Effector memory CD8-positive, alpha-beta T cell (primary cell): Measurements from ENCODE around the gene ANO4.

Experiments used
- ATAC-seq: fragments of 150-1000 bp; cut with Tn5 transposase; replicated peaks from 2 replicates; pipeline ENCODE4 v1.10.0; 2021; ENCODE audit warnings: mild to moderate bottlenecking, moderate library complexity
- DNase-seq, 3 experiments: peaks; one replicate each; pipeline ENCODE4 v3.0.0; 2021
- H3K27ac Mint-ChIP-seq, 2 donors: one replicate each; pipeline ENCODE4 v1.8.0; 2022; ENCODE audit warnings: mild to moderate bottlenecking in 2 of 2, mixed read lengths in 2 of 2, moderate library complexity in 2 of 2
- H3K27me3 Mint-ChIP-seq, 2 donors: one replicate each; pipeline ENCODE4 v1.8.0; 2022; ENCODE audit warnings: mixed read lengths in 2 of 2
- H3K36me3 Mint-ChIP-seq: one replicate; pipeline ENCODE4 v1.8.0; 2022; ENCODE audit warnings: mild to moderate bottlenecking, moderate library complexity, mixed read lengths; ENCODE audit not compliant: insufficient read depth
- H3K4me1 Mint-ChIP-seq, 2 donors: one replicate each; pipeline ENCODE4 v1.8.0; 2022; ENCODE audit warnings: low read depth in 2 of 2, mixed read lengths in 2 of 2
- H3K4me3 Mint-ChIP-seq, 2 donors: one replicate each; pipeline ENCODE4 v1.8.0; 2022; ENCODE audit warnings: mild to moderate bottlenecking in 2 of 2, mixed read lengths in 2 of 2, moderate library complexity in 2 of 2
- H3K9me3 Mint-ChIP-seq, 2 donors: one replicate each; pipeline ENCODE4 v1.8.0; 2022; ENCODE audit warnings: mixed read lengths in 2 of 2

ANO4 gene

DNA sequence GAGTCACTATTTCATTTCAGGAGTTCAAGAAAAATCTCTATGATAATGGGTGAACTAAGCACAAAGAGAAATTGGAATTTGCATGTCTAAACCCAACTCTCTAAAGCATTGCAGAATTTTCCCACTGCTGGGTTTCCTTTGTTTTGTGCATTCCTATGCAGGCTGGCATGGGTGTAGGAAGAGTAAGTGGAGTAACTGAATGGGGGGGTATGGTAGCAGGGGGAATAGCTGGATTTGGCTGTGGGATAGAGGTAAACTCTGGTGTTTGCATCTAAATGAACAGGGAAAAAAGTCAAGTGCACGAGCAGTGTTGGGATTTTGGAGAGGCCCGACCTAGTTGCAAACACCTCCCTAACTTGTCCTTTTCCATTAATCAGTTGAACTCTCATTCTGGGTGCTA, 159.1 kb downstream of the ANO4 start:
- peaks cover 0 to 3% of the 10 kb centered on the region in 2 donors for H3K9me3 Mint-ChIP-seq

DNA sequence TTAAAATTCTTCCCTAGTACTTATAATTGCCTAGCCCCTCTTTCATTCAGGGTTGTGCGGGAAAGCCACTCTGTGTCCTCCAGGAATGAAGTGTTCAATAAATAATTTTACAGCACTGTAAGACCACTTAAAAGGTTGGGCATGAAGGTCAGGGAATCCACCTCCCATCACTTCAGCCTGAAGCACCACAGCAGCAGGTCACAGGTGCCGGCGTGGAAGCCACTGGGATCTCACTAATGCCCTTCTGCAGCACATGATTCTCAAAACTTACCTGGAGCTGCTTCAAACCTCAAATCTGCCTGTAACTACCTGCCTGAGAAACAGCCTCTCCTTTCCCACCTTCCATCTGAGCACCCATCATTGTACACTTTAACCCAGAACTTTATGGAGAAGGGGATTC, 159.5 kb downstream of the ANO4 start:
- ATAC-seq (no peak), DNase-seq (no peak)
- H3K9me3 Mint-ChIP-seq = peaks cover 0 to 4% of the 10 kb centered on the region in 2 donors
- no peaks in the 10 kb centered on the region for H3K4me1 Mint-ChIP-seq
- no peaks in the 10 kb centered on the region for H3K27me3 Mint-ChIP-seq
- no peak overlapping the region for H3K27ac Mint-ChIP-seq
- no peaks in the 10 kb centered on the region for H3K36me3 Mint-ChIP-seq
- no peak overlapping the region for H3K4me3 Mint-ChIP-seq

More for the DNA sequence above, 159.1 kb downstream of the ANO4 start:
- ATAC-seq = no peak
- Mint-ChIP-seq H3K4me3 (no peak overlapping the region), H3K36me3 (no peaks in the 10 kb centered on the region), H3K4me1 (no peaks in the 10 kb centered on the region), H3K27ac (no peak overlapping the region), H3K27me3 (no peaks in the 10 kb centered on the region)
- no peak for DNase-seq

DNA sequence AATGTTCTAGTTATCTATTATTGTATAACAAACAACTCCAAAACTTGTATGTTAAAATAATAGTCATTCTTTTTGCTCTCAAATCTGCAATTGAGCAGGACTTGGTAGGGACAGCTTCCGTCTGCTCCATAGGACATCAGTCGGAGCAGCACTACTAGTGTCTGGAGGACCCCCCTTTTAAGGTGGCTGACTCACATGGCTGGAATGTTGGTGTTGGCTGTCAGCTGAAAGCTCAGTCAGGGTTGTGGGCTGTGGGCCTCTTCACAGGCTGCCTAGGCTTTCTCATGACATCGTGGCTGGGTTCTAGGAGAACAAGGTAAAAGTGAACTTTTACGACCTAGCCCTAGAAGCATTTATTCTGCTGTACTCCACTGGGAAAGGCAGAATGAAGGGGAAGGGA, 160.6 kb downstream of the ANO4 start:
- Mint-ChIP-seq H3K4me3 (no peak overlapping the region), H3K36me3 (no peaks in the 10 kb centered on the region), H3K9me3 (peaks cover 0 to 5% of the 10 kb centered on the region in 2 donors), H3K4me1 (no peaks in the 10 kb centered on the region), H3K27ac (no peak overlapping the region), H3K27me3 (no peaks in the 10 kb centered on the region)
- DNase-seq (no peak), ATAC-seq (no peak)

DNA sequence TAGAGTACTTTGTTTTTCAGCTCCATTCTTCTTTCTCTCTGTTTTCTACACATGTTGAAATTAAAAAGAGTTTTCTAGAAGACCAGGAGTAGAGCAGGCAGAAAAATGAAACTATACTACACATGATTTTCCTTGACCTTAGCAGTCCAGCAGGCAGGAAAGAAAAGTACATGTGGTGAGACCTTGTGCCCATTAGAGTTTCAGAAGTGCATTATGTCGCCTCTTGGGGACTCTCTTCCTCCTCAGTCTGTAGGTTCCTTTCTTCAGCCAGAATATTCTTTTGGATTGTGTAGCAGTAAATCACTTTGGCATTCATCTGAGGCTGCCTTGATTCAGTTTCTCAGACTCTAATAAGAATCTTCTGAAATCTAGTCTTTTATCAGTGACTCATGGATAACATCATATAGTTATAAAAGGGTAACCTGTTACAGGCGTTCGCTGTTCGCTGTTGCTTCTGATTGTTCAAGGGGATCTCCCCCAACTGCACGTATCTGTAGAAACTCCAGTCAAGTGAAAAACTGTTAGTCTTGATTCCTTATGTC, 161.8 kb downstream of the ANO4 start:
- Mint-ChIP-seq H3K27ac (no peak overlapping the region), H3K4me1 (no peaks in the 10 kb centered on the region), H3K36me3 (no peaks in the 10 kb centered on the region), H3K9me3 (peaks cover 0 to 5% of the 10 kb centered on the region in 2 donors), H3K27me3 (no peaks in the 10 kb centered on the region), H3K4me3 (no peak overlapping the region)
- ATAC-seq (no peak), DNase-seq (no peak)

DNA sequence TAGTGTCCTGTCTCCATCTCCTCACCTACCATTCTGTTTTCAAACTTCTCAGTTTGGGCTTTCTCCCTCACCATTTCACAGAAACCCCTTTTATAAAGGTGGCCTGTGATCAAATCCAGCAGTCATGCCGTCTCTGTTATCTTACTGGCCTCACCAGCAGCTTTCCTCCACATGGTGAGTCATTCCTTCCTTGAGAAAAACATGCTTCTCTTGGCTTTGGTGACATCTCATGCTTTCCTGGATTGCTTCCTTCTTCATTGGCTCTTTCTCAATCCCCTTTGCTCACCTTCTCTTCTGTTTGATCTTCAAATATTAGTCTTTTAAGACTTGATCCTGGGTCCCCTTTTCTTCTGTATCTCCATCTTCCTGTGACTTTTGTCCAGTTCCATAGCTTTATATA, 164.9 kb downstream of the ANO4 start:
- no peak overlapping the region for H3K27ac Mint-ChIP-seq
- DNase-seq = no peak
- H3K9me3 Mint-ChIP-seq = peaks cover 0 to 3% of the 10 kb centered on the region in 2 donors
- no peak for ATAC-seq
- H3K27me3 Mint-ChIP-seq = no peaks in the 10 kb centered on the region
- H3K4me3 Mint-ChIP-seq = no peak overlapping the region
- H3K36me3 Mint-ChIP-seq = no peaks in the 10 kb centered on the region
- no peaks in the 10 kb centered on the region for H3K4me1 Mint-ChIP-seq

DNA sequence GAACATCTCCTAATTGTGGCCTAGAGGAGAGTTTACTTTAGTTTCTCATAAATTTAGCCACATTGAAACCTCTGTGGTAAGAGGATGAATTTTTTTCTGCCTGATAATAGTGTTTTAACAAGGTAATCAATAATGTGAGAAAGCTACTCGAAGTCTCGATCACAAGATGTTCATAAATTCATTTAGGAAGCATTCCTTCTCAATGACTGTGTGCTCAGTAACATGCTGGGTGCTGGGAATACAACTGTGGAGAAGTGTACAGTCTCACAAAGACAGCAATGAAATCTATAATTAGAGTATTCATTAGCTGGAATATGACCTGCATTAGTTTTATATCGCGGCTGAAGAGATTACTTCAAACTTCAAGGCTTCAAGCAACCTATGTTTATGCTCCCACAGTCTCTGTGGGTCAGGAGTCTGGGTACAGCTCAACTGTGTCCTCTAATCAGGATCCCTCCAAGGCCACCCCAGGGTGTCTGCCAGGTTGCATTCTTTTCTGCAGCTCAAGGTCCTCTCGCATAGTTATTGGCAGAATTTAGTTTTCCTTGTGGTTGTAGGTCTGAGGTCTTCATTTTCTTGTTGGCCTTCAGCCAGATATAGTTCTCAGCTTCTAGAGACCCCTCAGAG, 167.6 kb downstream of the ANO4 start:
- peaks cover 3 to 9% of the 10 kb centered on the region in 2 donors for H3K9me3 Mint-ChIP-seq

DNA sequence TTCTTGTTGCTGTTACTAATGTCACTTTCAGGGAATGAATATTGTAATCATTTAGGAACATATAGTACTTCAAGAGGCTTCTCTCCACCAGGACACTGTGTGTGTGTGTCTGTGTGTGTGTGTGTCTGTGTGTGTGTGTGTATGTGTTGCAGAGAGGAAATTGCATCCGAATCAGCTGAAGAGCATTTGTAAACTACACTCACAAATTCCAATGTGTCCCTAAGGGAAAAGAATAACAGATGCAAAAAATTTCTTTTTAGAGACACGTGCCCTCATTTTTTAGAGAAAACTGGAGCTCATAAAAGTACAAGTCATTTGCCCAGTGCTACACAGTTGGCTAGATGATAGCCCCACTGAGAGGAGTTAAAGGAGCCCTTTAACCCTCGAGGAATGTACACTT, 168.8 kb downstream of the ANO4 start:
- Mint-ChIP-seq H3K36me3 (no peaks in the 10 kb centered on the region), H3K4me1 (no peaks in the 10 kb centered on the region), H3K9me3 (peaks cover 3 to 9% of the 10 kb centered on the region in 2 donors), H3K27ac (no peak overlapping the region), H3K4me3 (no peak overlapping the region), H3K27me3 (no peaks in the 10 kb centered on the region)
- DNase-seq (no peak), ATAC-seq (no peak)

More for the DNA sequence above, 167.6 kb downstream of the ANO4 start:
- Mint-ChIP-seq H3K27ac (no peak overlapping the region), H3K4me1 (no peaks in the 10 kb centered on the region), H3K36me3 (no peaks in the 10 kb centered on the region), H3K27me3 (no peaks in the 10 kb centered on the region), H3K4me3 (no peak overlapping the region)
- DNase-seq = no peak
- no peak for ATAC-seq

DNA sequence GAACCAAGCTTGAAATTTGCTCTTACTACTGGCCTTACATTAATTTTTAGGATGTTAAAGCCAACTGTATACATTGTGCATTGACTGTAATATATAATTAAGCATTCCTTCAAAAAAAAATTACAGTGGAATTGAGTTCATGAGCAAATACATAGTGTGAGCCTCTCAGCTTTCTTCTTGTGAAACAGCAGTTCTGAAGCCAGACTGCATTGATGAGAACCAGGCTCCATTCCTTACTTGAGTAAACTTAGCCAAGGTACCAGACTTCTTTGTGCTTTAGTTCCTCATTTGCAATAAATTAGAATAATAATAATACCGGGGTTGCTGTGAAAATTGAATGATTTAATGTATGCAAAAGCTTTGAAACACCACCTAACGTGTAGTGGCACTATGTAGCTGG, 169.5 kb downstream of the ANO4 start:
- H3K27me3 Mint-ChIP-seq = no peaks in the 10 kb centered on the region
- no peaks in the 10 kb centered on the region for H3K36me3 Mint-ChIP-seq
- H3K4me3 Mint-ChIP-seq = no peak overlapping the region
- DNase-seq (no peak), ATAC-seq (no peak)
- H3K27ac Mint-ChIP-seq = no peak overlapping the region
- H3K9me3 Mint-ChIP-seq = peaks cover 3 to 9% of the 10 kb centered on the region in 2 donors
- H3K4me1 Mint-ChIP-seq = no peaks in the 10 kb centered on the region

DNA sequence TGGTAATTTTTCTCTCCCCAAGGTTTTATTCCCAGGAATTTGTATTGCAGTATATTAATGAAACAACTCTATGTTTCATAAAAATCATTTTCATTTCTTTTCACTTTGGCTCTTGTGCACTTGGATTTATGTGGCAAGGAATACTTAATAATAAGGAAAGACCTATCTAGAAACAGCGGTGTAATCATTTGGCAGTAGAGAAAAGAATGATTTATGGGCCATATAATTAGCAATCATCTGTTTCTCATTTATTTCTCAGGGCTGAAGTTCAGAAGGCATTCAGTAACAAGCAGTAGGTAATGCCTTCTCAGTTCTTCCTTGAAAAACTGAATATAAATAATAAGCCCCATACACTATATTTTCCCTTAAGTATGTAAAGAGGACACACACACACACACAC, 172.6 kb downstream of the ANO4 start:
- no peak overlapping the region for H3K4me3 Mint-ChIP-seq
- no peaks in the 10 kb centered on the region for H3K36me3 Mint-ChIP-seq
- no peaks in the 10 kb centered on the region for H3K27me3 Mint-ChIP-seq
- H3K27ac Mint-ChIP-seq = no peak overlapping the region
- H3K9me3 Mint-ChIP-seq = peaks cover 0 to 9% of the 10 kb centered on the region in 2 donors
- DNase-seq (no peak), ATAC-seq (no peak)
- no peaks in the 10 kb centered on the region for H3K4me1 Mint-ChIP-seq

DNA sequence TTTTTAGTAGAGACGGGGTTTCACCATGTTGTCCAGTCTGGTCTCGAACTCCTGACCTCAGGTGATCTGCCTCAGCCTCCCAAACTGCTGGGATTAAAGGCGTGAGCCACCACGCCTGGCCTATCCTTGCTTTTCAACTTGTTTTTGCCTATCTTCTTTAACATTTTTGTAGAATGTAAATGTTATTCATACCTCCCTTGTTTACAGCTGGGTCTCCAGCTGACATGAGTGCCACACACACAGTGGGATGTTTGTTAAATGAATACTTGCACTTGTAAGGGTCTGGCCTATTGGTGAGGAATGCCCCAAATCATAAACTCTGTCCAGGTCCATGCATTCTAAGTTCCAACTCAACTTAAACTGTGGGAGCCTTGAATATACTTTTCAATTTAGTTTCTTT, 176.3 kb downstream of the ANO4 start:
- DNase-seq (no peak), ATAC-seq (no peak)
- no peaks in the 10 kb centered on the region for H3K27me3 Mint-ChIP-seq
- H3K4me3 Mint-ChIP-seq = no peak overlapping the region
- no peaks in the 10 kb centered on the region for H3K9me3 Mint-ChIP-seq
- no peak overlapping the region for H3K27ac Mint-ChIP-seq
- H3K4me1 Mint-ChIP-seq = no peaks in the 10 kb centered on the region
- H3K36me3 Mint-ChIP-seq = no peaks in the 10 kb centered on the region

DNA sequence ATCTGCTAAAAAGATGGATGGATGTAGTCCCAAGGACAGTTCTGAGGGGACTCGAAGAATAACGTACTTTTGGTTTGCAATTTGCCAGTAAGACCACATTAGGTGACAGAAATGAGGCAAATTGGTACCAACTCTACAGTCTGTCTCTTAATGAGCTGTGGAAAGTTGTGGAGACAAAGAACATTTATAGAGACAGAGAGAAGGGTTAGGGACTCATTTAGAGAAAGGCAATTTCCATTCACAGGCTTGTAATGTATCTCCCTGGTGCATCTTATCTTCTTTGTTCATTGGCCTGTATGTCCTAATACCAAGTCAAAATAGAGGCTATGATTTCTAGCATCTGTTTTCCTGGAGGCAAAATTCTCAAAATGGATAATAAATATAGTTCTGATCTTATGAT, 177.5 kb downstream of the ANO4 start:
- Mint-ChIP-seq H3K4me3 (no peak overlapping the region), H3K27me3 (no peaks in the 10 kb centered on the region), H3K36me3 (no peaks in the 10 kb centered on the region), H3K4me1 (no peaks in the 10 kb centered on the region), H3K9me3 (no peaks in the 10 kb centered on the region), H3K27ac (no peak overlapping the region)
- DNase-seq (no peak), ATAC-seq (no peak)

DNA sequence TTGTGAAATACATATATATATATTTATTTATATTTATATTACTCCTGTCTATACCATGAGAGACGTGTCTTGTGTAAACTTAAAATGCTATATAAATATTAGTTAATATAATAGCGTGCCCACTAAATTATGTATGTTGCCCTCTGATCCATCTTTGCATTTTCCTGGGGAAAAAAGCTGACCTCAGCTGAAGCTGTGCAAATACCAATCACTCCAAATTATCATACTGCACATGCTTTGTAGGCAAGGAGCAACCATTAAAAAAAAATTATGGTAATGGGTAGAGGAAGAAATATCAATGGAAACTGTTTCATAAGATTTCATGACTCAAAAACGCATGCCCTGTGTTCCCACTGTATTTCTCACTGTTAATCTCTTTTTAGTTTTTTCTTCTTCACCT, 179.8 kb downstream of the ANO4 start:
- Mint-ChIP-seq H3K36me3 (no peaks in the 10 kb centered on the region), H3K27me3 (no peaks in the 10 kb centered on the region), H3K4me3 (no peak overlapping the region), H3K9me3 (peaks cover 4 to 14% of the 10 kb centered on the region in 2 donors), H3K27ac (no peak overlapping the region), H3K4me1 (no peaks in the 10 kb centered on the region)
- ATAC-seq (no peak), DNase-seq (no peak)

DNA sequence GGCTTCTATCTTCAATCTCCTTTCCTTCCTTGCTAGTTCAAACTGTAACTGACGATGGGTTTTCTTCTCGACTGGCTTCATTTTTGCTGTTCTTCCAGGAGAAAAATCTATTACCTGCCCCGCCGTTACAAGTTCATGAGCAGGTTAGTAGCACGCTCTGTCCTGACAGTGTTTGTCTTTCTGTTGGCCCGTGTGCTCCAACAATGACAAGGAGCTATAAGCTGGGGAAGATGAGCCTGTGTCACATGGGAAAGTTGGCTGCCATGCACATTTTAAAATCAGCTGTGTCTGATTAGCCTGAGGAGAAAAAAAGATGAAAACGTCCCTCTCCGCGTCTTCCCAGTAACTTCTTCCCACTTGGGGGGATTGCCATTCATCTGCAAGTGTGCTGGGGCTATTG, 180.2 kb downstream of the ANO4 start:
- Mint-ChIP-seq H3K27me3 (no peaks in the 10 kb centered on the region), H3K4me3 (no peak overlapping the region), H3K4me1 (no peaks in the 10 kb centered on the region), H3K27ac (no peak overlapping the region), H3K36me3 (no peaks in the 10 kb centered on the region), H3K9me3 (peaks cover 6 to 17% of the 10 kb centered on the region in 2 donors)
- no peak for ATAC-seq
- DNase-seq = no peak

DNA sequence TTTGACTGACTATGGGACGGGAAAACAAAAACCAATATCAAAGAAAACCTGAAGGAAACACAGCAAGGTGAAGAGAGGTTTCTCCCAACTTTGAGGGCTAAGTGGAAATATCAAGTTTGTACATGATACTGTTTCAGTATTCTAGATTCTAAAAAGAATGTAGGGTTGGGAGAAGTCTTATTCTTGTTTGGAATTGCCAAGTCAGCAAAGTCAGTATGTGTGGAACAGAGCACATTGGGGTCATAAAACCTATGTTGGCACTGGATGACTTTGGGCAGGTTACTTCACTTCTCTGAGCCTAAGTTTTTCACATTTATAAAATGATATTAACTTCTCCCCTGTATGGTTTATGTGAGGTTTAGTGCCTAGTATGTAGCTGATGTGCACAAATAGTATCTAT, 182.2 kb downstream of the ANO4 start:
- DNase-seq = no peak
- Mint-ChIP-seq H3K27me3 (no peaks in the 10 kb centered on the region), H3K9me3 (peaks cover 6 to 17% of the 10 kb centered on the region in 2 donors), H3K4me3 (no peak overlapping the region), H3K36me3 (no peaks in the 10 kb centered on the region), H3K4me1 (no peaks in the 10 kb centered on the region), H3K27ac (no peak overlapping the region)
- ATAC-seq = no peak
